HG02610 (cell line): ENCODE results near the gene KRT71.

ENCODE experiments used
- ATAC-seq: cut with Tn5 transposase; IDR thresholded peaks from one replicate; pipeline ENCODE4 v1.9.1; 2021; ENCODE audit warnings: mild to moderate bottlenecking, moderate library complexity; ENCODE audit not compliant: unreplicated experiment

KRT71 gene

DNA sequence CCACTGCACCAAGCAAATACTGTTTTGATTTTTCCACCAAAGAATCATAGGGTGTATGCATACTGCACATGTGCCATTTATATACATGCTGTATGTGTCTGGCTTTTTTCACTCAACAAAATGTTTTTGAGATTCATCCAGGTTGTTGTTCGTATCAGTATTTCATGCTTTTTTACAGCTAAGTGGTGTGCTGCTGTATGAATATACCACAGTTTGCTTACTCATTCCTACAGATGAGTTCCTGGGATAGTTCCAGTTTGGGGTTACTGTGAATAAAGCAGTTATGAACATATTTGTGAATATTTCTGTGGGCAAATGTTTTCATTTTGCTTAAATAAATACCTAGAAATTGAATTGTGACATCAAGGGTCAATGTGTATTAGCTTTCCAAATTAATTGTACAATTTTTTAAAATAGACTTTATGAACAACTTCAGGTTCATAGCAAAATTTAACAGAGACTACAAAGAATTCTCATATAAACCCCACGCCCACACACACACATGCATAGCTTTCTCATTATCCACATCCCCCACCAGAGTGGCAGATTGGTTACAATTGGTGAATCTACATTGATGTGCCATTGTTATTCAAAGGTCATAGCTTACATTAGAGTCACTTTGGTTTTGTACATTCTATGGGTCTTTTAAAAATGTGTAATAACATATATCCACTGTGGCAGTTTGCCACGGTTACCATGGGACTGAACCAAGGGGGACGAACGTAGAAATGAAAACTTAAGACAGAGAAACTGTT, 53.0 kb downstream of the KRT71 start:
- no peak for ATAC-seq

DNA sequence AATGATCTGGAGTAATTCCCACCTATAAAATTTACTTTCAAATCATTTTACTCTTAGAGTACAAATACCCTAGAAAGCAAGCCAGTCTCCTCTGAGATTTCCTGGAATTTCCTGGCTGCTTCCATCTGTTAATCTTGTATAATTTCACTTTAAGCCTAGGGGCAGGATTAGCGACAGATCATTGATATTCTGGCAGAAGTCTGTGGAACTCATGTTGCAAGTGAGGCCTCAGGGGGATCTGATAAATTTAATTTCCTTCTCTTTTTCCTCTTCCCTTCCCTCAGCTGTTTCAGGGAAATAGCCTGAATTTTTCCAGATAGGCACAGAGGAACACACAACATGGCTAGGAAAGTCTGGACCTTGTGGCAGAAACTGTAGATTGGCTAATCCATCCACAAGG, 54.0 kb downstream of the KRT71 start:
- ATAC-seq = no peak

DNA sequence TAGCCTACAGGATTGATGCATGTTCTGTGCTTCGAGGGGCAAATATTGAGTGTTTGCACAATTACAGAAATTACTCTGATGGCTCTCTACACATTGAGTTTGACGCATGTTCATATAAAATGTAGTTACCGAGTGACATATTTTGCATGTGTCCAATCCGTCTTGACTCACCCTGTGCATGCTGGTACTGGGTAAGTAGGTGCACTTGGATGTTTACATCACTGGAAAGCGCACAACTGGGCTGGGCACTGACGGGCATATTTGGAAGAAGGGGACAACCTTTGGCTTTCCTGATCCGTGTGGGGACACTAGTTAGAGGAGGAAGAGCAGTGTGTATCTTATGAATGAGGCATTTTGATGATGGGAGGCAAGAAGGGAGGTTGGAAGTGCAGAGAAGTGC, 55.0 kb downstream of the KRT71 start:
- no peak for ATAC-seq

DNA sequence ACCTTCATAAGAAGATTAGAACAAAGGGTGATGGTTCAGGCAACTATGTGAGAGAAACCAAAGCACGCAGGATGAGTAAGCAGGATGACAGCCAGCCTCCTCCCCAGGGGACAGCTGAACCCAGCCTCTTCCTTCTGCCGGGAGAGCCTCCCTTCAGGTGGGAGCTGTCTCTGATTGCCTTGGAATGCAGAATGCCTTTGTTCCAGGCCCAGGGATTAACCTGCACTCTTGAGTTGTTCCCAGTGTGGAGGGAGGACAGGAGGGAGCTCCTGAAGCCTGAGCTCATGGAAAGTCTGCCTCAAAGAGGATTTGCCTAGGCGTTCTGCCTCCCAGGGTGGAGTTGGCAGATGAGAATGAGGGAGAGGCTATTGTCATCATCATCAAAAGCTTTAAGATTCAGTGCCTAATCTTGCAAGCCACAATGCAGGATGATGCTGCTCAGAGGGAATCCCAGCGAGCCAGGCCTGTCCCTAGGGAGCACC, 56.3 kb downstream of the KRT71 start:
- no peak for ATAC-seq

- no peak for ATAC-seq
These were observed 56.9 kb downstream of the KRT71 start for GRCh38 chr12:52496054-52496453.

GRCh38 chr12:52495389-52495788, 57.6 kb downstream of the KRT71 start:
- no peak for ATAC-seq

DNA sequence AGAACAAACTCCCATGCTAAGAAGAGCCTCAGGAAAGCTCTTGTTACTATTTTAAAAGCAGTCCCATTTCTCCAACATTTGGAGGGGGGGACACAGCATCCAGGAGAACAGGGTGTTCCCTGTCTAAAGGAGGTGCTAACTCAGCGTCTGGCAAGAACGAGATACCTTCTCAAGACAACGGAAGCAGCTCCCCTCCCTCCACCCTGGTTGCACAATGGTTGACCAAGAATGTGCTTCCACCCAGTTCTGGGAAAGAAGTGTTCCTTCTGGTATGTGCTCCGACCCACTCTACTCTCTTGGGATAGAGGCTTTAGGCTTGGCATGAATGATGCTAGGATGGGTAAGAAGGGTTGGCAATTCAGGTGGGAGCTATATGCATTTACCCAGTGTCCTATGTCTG, 58.4 kb downstream of the KRT71 start:
- no peak for ATAC-seq

DNA sequence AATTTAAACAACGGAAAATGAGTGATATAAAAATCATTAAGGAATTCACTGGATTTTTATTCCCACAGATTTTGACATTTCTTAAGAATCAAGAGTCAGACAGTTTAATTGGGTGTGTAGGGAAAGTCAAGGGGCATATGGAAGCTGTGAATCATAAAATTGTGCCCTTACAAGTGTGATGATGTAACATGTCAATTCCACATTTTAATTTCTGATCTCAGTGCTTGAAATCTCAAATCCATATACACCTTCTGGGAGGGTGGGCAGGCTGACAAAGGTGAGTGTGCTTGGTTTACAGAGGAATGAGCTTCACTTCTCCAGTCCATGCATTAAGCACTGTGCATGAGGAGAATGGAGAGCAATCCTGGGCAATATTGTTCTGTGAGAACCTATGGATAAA, 58.8 kb downstream of the KRT71 start:
- ATAC-seq = no peak
